GM12801 (cell line): ENCODE results near the gene ZNF697.

ENCODE experiments used
- CTCF ChIP-seq: IDR thresholded peaks from one replicate; pipeline ENCODE4 v1.5.1; 2011; ENCODE audit warnings: control low read depth; ENCODE audit not compliant: insufficient read length; ENCODE audit errors: extremely low read depth

ZNF697 gene

GRCh38 chr1:119587341-119587740 is 60.7 kb downstream of the ZNF697 start:
- TF ChIP-seq CTCF, result no peak

GRCh38 chr1:119582801-119583200 is 65.3 kb downstream of the ZNF697 start:
- TF ChIP-seq CTCF, result no peak

GRCh38 chr1:119573886-119574285 is 74.2 kb downstream of the ZNF697 start:
- no peak for TF ChIP-seq CTCF
